Muscle of leg (tissue), 16 donors: ENCODE results near the gene COL13A1. TPM values are rescaled to one million over a fixed set of nuclear protein-coding genes. Genes with fewer than 3 reads are reported as not detected.

ENCODE experiments used
- DNase-seq: peaks from one replicate; pipeline ENCODE4 v3.0.0; 2013
- H3K27ac ChIP-seq: one replicate; pipeline ENCODE4 v1.5.1; 2013; ENCODE audit warnings: mild to moderate bottlenecking, low read length, control low read depth
- H3K27me3 ChIP-seq: one replicate; pipeline ENCODE4 v1.6.1; 2013; ENCODE audit warnings: low read length; ENCODE audit not compliant: control insufficient read depth, insufficient read depth
- H3K36me3 ChIP-seq: one replicate; pipeline ENCODE4 v1.6.1; 2013; ENCODE audit warnings: low read length; ENCODE audit not compliant: control insufficient read depth, insufficient read depth
- H3K4me1 ChIP-seq: one replicate; pipeline ENCODE4 v1.6.1; 2013; ENCODE audit warnings: low read length; ENCODE audit not compliant: control insufficient read depth, insufficient read depth
- H3K4me3 ChIP-seq: one replicate; pipeline ENCODE4 v1.5.1; 2013; ENCODE audit warnings: low read length, control low read depth
- H3K9me3 ChIP-seq: replicated peaks from 2 replicates; pipeline ENCODE4 v1.6.1; 2013; ENCODE audit warnings: low read depth, low read length; ENCODE audit not compliant: control insufficient read depth
- WGBS: methylation state at CpG from one replicate; pipeline ENCODE4 v1.1.5; 2013; ENCODE audit warnings: missing lambda C conversion rate; ENCODE audit not compliant: insufficient coverage; 5-methylcytosine and 5-hydroxymethylcytosine counted together
- long read RNA-seq, 11 donors: transcript quantifications; one replicate each; lab custom pipeline, GENCODE V29; 2026
- polyA plus RNA-seq, 8 donors: library from polyadenylated mRNA; unstranded; fragments of 120-200 nt; gene quantifications; one replicate each; pipeline versions ENCODE4 v1.2.1 to v1.2.3, GENCODE V29; 2013; ENCODE audit warnings: inconsistent platforms in 1 of 8, low replicate concordance in 1 of 8; ENCODE audit not compliant: insufficient read length in 8 of 8, insufficient read depth in 1 of 8
- total RNA-seq: library from RNA; stranded (reverse); fragments of 120-200 nt; gene quantifications from one replicate; pipeline ENCODE4 v1.2.4, GENCODE V29; 2013

Gene COL13A1
- total RNA-seq (12.5 TPM), polyA plus RNA-seq (10 to 100 TPM in 4 of 8 donors, 1 to 10 TPM in 4; 4.8 to 26.7 (median 10.4) TPM)
- long read RNA-seq, donor 1: 0 reads
- long read RNA-seq, donor 2: 0 reads
- long read RNA-seq, donor 3: 0 reads
- long read RNA-seq, donor 4: 0 reads
- long read RNA-seq, donor 5, partial matches to known transcripts: 0 of 1 reads
- long read RNA-seq, donor 5, other reads (novel, unspliced or antisense): 0 of 1 reads
- long read RNA-seq, donor 6: 0 reads
- long read RNA-seq, donor 7, partial matches to known transcripts: 0 of 1 reads
- long read RNA-seq, donor 7, other reads (novel, unspliced or antisense): 0 of 1 reads
- long read RNA-seq, donor 8: 0 reads
- long read RNA-seq, donor 9: 0 reads
- long read RNA-seq, donor 10: 0 reads
- long read RNA-seq, donor 11, partial matches to known transcripts: 0 of 4 reads
- long read RNA-seq, donor 11, other reads (novel, unspliced or antisense): 0 of 4 reads

DNA sequence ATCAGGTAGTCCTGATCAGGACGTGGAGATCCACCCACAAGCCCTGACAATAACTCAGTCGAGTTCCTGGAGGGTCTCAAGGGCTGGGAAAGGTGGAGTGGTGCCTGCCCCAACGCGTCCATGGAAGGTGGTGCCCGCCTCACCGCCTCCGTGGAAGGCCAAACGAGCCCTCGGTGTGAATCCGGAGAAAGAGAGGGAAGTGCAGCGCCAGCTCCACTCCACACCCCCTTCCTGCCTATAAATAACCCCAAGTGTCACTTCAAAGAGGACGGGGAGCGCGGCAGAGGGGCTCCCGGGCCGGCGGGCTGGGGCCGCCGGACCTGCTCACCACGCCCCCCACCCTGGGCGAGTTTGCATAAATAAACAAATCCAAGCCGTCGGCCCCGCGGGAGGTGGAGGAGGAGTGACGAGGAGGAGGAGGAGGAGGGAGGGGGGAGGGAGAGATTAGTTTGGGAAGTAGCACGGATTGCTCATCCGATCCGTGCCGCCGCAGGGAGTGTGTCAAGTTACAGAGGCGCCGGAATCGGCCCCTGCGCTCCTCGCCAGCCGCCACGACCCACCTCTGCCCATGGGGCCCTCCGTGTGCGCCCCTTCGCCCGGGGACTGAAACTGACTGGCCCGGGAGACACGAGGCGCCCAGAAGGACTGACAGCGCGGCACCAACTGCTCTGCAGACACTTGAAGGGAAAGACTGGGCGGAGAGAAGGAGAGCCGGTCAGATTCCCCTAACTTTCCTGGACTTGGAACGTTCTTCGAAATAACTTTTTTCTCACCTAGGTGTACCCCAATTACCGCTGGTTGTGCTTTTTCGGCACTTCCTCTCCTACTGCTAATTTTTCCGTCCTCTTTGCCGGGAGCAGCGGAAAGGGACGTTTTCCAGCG is at the start of gene COL13A1:
Gene COL13A1 (plus strand): TSS at position 473 of the 882 bp plus-strand sequence. CDS start 518 bp downstream, outside the sequence.
- Histone ChIP-seq H3K9me3 (no peaks in the 10 kb centered on the region), H3K36me3 (no peaks in the 10 kb centered on the region), H3K27me3 (peaks cover 64% of the 10 kb centered on the region), H3K4me3 (peak within 1 kb of the TSS; percentile 57), H3K27ac (peak within 1 kb of the TSS; percentile 86), H3K4me1 (peaks cover 28% of the 10 kb centered on the region)
- DNase-seq: peak; percentile 72
- under 1% methylated on average over 29 of the region's 58 CpGs for WGBS

GRCh38 chr10:69752479-69752878 is 49.2 kb upstream of the COL13A1 start:
- Histone ChIP-seq H3K36me3 (no peaks in the 10 kb centered on the region), H3K27ac (no peak overlapping the region), H3K4me1 (peaks cover 9% of the 10 kb centered on the region), H3K4me3 (no peak overlapping the region), H3K9me3 (no peaks in the 10 kb centered on the region), H3K27me3 (peaks cover 40% of the 10 kb centered on the region)
- 62% methylated on average over 4 of the region's 7 CpGs for WGBS
- DNase-seq: no peak

DNA sequence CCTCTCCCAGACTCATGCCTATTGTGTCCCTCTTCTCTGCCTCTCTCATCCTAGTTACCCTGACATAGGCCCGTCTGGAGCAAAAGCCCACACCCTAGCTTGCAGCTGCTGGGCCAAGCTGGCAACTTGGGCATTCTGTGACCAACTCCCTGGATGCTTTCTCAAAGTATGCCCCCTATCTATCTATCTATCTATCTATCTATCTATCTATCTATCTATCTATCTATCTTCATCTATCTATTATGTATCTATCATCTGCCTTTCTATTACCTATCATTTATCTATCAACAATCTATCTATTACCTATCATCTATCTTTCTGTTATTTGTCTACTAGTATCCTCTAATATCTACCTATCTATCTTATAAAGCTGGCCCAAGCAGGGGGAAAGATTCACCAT is 45.4 kb upstream of the COL13A1 start:
- DNase-seq: no peak
- H3K27me3 ChIP-seq: peaks cover 20% of the 10 kb centered on the region
- no peaks in the 10 kb centered on the region for H3K9me3 ChIP-seq
- H3K4me3 ChIP-seq: no peak overlapping the region
- H3K27ac ChIP-seq: no peak overlapping the region
- WGBS: 75% methylated on average over 1 of the region's 1 CpG
- H3K4me1 ChIP-seq: peaks cover 12% of the 10 kb centered on the region
- no peaks in the 10 kb centered on the region for H3K36me3 ChIP-seq

DNA sequence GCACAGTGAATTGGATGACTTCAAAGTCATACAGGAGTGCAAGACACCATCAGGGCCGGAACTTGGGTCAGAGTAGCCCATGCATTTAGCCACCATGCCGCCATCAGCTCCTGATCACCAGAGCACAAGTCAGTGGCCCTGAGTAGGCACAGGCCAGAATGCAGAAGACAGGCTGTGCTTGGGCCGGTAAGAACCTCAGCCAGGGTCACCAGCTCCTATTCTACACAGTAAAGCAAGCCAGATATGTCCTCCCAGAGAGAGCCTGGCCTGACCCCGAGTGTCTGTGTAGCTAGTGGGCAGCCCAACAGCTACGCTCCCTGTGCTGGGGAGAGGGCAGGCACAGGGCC is 44.5 kb upstream of the COL13A1 start:
- no peak for DNase-seq
- H3K36me3 ChIP-seq: no peaks in the 10 kb centered on the region
- WGBS: 94% methylated on average over 2 of the region's 5 CpGs
- H3K9me3 ChIP-seq: no peaks in the 10 kb centered on the region
- peaks cover 11% of the 10 kb centered on the region for H3K4me1 ChIP-seq
- peaks cover 17% of the 10 kb centered on the region for H3K27me3 ChIP-seq
- H3K27ac ChIP-seq: no peak overlapping the region
- no peak overlapping the region for H3K4me3 ChIP-seq

GRCh38 chr10:69757553-69758309 is 44.0 kb upstream of the COL13A1 start:
- 46% methylated on average over 7 of the region's 10 CpGs for WGBS
- Histone ChIP-seq H3K4me3 (no peak overlapping the region), H3K27me3 (peaks cover 19% of the 10 kb centered on the region), H3K27ac (no peak overlapping the region), H3K9me3 (no peaks in the 10 kb centered on the region), H3K36me3 (no peaks in the 10 kb centered on the region), H3K4me1 (peaks cover 10% of the 10 kb centered on the region)
- DNase-seq: peak; percentile 58

GRCh38 chr10:69758310-69758728 is 43.4 kb upstream of the COL13A1 start:
- DNase-seq: no peak
- H3K36me3 ChIP-seq: no peaks in the 10 kb centered on the region
- H3K4me3 ChIP-seq: no peak overlapping the region
- H3K27ac ChIP-seq: no peak overlapping the region
- H3K9me3 ChIP-seq: no peaks in the 10 kb centered on the region
- no CpG with 5 or more reads among the region's 1 CpG for WGBS
- peaks cover 21% of the 10 kb centered on the region for H3K27me3 ChIP-seq
- H3K4me1 ChIP-seq: peaks cover 10% of the 10 kb centered on the region

- no peak overlapping the region for H3K4me3 ChIP-seq
- peaks cover 10% of the 10 kb centered on the region for H3K4me1 ChIP-seq
- no peak overlapping the region for H3K27ac ChIP-seq
- H3K27me3 ChIP-seq: peaks cover 28% of the 10 kb centered on the region
- no peaks in the 10 kb centered on the region for H3K36me3 ChIP-seq
- DNase-seq: no peak
- H3K9me3 ChIP-seq: no peaks in the 10 kb centered on the region
- 16% methylated on average over 6 of the region's 6 CpGs for WGBS
Measured at GRCh38 chr10:69759641-69760040, 42.1 kb upstream of the COL13A1 start.

GRCh38 chr10:69760072-69760471 is 41.6 kb upstream of the COL13A1 start:
- Histone ChIP-seq H3K4me1 (peaks cover 10% of the 10 kb centered on the region), H3K36me3 (no peaks in the 10 kb centered on the region), H3K4me3 (no peak overlapping the region), H3K9me3 (no peaks in the 10 kb centered on the region), H3K27ac (no peak overlapping the region), H3K27me3 (peaks cover 30% of the 10 kb centered on the region)
- DNase-seq: no peak
- WGBS: no CpG with 5 or more reads among the region's 5 CpGs

- no peak overlapping the region for H3K27ac ChIP-seq
- H3K4me3 ChIP-seq: no peak overlapping the region
- H3K27me3 ChIP-seq: peaks cover 33% of the 10 kb centered on the region
- H3K9me3 ChIP-seq: no peaks in the 10 kb centered on the region
- peaks cover 16% of the 10 kb centered on the region for H3K4me1 ChIP-seq
- no peaks in the 10 kb centered on the region for H3K36me3 ChIP-seq
- WGBS: 94% methylated on average over 4 of the region's 4 CpGs
- DNase-seq: no peak
Measured at GRCh38 chr10:69761320-69761719, 40.4 kb upstream of the COL13A1 start.
